Thyroid gland (tissue), 4 donors: ENCODE measurements around the gene ARHGEF25.

Source experiments
- CTCF ChIP-seq, 6 experiments: fragments of 200-600 bp in 3 of 6; fragments of 450-650 bp in 3 of 6; sonication (generic) in 3 of 6; IDR thresholded peaks; one replicate each; pipeline ENCODE4 v1.5.1; 2016 to 2019; ENCODE audit warnings: antibody characterized with exemption in 6 of 6, mild to moderate bottlenecking in 2 of 6, inconsistent platforms in 1 of 6, moderate library complexity in 1 of 6
- POLR2A ChIP-seq, 2 donors: fragments of 450-650 bp; IDR thresholded peaks; one replicate each; pipeline ENCODE4 v1.6.1; 2017; ENCODE audit warnings: antibody characterized with exemption in 2 of 2, mild to moderate bottlenecking in 2 of 2, moderate library complexity in 1 of 2

GRCh38 chr12:57626111-57626920 lies 15.1 kb downstream of the ARHGEF25 start:
- TF ChIP-seq CTCF (IDR thresholded peaks at IDR 0.05) (no peak), POLR2A (IDR thresholded peaks at IDR 0.05) (no peak)
